Activated T-helper 2 cell treated with anti-CD3 and anti-CD28 coated beads, Interferon-gamma antibody, Interleukin-2, Interleukin-4, amounts not matched to agents 10 μg/mL and 5 μg/mL and 100 μg/mL, durations not matched to agents 14 hours and 24 hours and 36 hours (primary cell): ENCODE measurements around the gene GNG12. TPM values are rescaled to one million over a fixed set of nuclear protein-coding genes. Genes with fewer than 3 reads are reported as not detected.
"Not testable (repeated sequence)": the region's sequence is repeated elsewhere in the genome, so short reads cannot be mapped to it uniquely, and the experiment has no call there.

Experiments
- DNase-seq: peaks from one replicate; pipeline ENCODE4 v3.0.0; 2021; ENCODE audit warnings: low spot score
- H3K27ac Mint-ChIP-seq: one replicate; pipeline ENCODE4 v1.8.0; 2021; ENCODE audit warnings: mixed read lengths
- H3K27me3 Mint-ChIP-seq: one replicate; pipeline ENCODE4 v1.8.0; 2021; ENCODE audit warnings: low read depth, mixed read lengths
- H3K36me3 Mint-ChIP-seq: one replicate; pipeline ENCODE4 v1.8.0; 2021; ENCODE audit warnings: low read depth, mixed read lengths
- H3K4me1 Mint-ChIP-seq: one replicate; pipeline ENCODE4 v1.8.0; 2021; ENCODE audit warnings: low read depth, mixed read lengths
- H3K4me3 Mint-ChIP-seq: one replicate; pipeline ENCODE4 v1.8.0; 2021; ENCODE audit warnings: low read depth, mild to moderate bottlenecking, moderate library complexity, mixed read lengths
- H3K9me3 Mint-ChIP-seq: one replicate; pipeline ENCODE4 v1.8.0; 2021; ENCODE audit warnings: mixed read lengths
- intact Hi-C: fragments of 100-400 bp; cut with micrococcal nuclease; formaldehyde crosslinking; loops from one replicate; pipeline ENCODE4 v1.15.1; 2023
- total RNA-seq: library from RNA; stranded (reverse); gene quantifications from 2 replicates; pipeline ENCODE4 v1.2.3, GENCODE V29; 2022

GNG12 gene
- total RNA-seq, 1 donor from 2014 or later, result 0.16 TPM

DNA sequence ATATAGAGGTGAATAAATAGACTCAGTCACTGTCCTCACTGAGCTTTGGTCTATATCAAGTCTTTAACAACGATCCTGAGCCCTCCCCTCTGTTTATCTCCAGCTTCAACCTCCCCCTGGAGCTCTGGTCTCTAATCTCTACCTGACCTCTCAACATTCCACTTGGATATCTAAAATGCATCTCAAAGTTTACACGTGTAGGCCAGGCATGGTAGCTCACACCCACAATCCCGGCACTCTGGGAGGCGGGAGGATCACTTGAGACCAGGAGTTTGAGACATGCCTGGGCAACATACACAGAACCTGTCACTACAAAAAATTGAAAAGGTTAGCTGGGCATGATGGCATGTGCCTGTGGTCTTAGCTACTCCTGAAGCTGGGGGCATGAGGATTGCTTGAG is 94.9 kb downstream of the GNG12 start:
- Mint-ChIP-seq H3K9me3 (no peaks in the 10 kb centered on the region), H3K36me3 (no peaks in the 10 kb centered on the region), H3K4me3 (no peak overlapping the region), H3K4me1 (peaks cover 20% of the 10 kb centered on the region), H3K27ac (no peak overlapping the region), H3K27me3 (no peaks in the 10 kb centered on the region)
- DNase-seq, result no peak
- intact Hi-C loops, result no loop called here

- H3K4me1 Mint-ChIP-seq, result peaks cover 17% of the 10 kb centered on the region
- no peaks in the 10 kb centered on the region for H3K27me3 Mint-ChIP-seq
- intact Hi-C loops, result no loop called here
- no peak overlapping the region for H3K27ac Mint-ChIP-seq
- no peaks in the 10 kb centered on the region for H3K9me3 Mint-ChIP-seq
- no peak overlapping the region for H3K4me3 Mint-ChIP-seq
- H3K36me3 Mint-ChIP-seq, result no peaks in the 10 kb centered on the region
- no peak for DNase-seq
Measured at GRCh38 chr1:67737875-67738274, 95.4 kb downstream of the GNG12 start.

- H3K4me1 Mint-ChIP-seq, result peaks cover 17% of the 10 kb centered on the region
- H3K36me3 Mint-ChIP-seq, result no peaks in the 10 kb centered on the region
- H3K4me3 Mint-ChIP-seq, result no peak overlapping the region
- H3K27ac Mint-ChIP-seq, result no peak overlapping the region
- DNase-seq, result no peak
- no peaks in the 10 kb centered on the region for H3K27me3 Mint-ChIP-seq
- no peaks in the 10 kb centered on the region for H3K9me3 Mint-ChIP-seq
- intact Hi-C loops, result no loop called here
Measured at GRCh38 chr1:67736750-67737149, 96.5 kb downstream of the GNG12 start.

GRCh38 chr1:67735806-67736627 is 97.2 kb downstream of the GNG12 start:
- Mint-ChIP-seq H3K36me3 (no peaks in the 10 kb centered on the region), H3K27me3 (no peaks in the 10 kb centered on the region), H3K27ac (peak overlapping the region; percentile 68), H3K4me1 (peaks cover 17% of the 10 kb centered on the region), H3K4me3 (peak overlapping the region; percentile 55), H3K9me3 (no peaks in the 10 kb centered on the region)
- intact Hi-C loops, result no loop called here
- peak; percentile 24 for DNase-seq

GRCh38 chr1:67735206-67735605 is 98.1 kb downstream of the GNG12 start:
- no peaks in the 10 kb centered on the region for H3K9me3 Mint-ChIP-seq
- no peaks in the 10 kb centered on the region for H3K36me3 Mint-ChIP-seq
- H3K4me1 Mint-ChIP-seq, result peaks cover 18% of the 10 kb centered on the region
- DNase-seq, result no peak
- intact Hi-C loops, result no loop called here
- H3K4me3 Mint-ChIP-seq, result no peak overlapping the region
- no peak overlapping the region for H3K27ac Mint-ChIP-seq
- no peaks in the 10 kb centered on the region for H3K27me3 Mint-ChIP-seq

DNA sequence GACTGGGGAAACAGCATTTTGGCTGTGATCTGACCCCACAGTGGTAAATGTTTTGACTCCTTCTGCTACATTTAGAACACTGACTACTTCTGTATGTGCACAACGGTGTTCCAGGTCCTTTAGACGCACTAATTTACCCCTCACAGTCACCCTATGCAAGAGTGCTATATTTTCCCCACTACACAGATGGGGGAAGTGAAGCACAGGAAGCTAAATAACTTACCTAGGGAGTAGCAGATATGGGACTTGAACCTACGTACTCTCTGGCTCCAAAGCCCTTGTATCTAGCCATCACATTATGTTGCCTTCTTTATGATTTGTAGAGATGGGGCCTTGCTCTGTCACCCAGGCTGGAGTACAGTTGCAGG is 99.0 kb downstream of the GNG12 start:
- Mint-ChIP-seq H3K27ac (no peak overlapping the region), H3K4me1 (peaks cover 25% of the 10 kb centered on the region), H3K4me3 (no peak overlapping the region), H3K27me3 (no peaks in the 10 kb centered on the region), H3K36me3 (no peaks in the 10 kb centered on the region), H3K9me3 (no peaks in the 10 kb centered on the region)
- intact Hi-C loops, result no loop called here
- DNase-seq, result no peak

GRCh38 chr1:67733681-67734322 is 99.5 kb downstream of the GNG12 start:
- DNase-seq, result no peak
- H3K9me3 Mint-ChIP-seq, result no peaks in the 10 kb centered on the region
- peaks cover 2% of the 10 kb centered on the region for H3K27me3 Mint-ChIP-seq
- H3K27ac Mint-ChIP-seq, result no peak overlapping the region
- H3K36me3 Mint-ChIP-seq, result no peaks in the 10 kb centered on the region
- no peak overlapping the region for H3K4me3 Mint-ChIP-seq
- intact Hi-C loops, result no loop called here
- H3K4me1 Mint-ChIP-seq, result peaks cover 25% of the 10 kb centered on the region

DNA sequence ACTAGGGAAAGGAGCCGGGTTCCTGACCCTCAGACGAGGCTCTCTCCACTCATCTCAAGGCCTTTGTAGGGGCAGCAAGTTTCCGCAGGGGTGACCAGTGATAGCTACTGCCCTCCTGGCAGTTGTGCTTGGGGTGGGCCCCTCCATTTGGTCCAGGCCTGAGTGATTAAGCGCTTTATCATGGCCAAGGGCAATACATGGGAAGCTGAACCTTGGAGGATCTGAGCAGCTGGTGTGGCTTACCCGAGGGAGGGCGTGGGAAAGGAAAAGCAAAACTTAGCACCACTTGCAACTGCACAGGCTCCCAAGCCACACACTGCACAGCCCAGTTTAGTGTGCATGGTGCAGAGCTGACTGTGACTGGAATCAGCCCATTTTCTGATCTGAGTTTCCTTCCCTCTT is 100.5 kb downstream of the GNG12 start:
- Mint-ChIP-seq H3K27me3 (peaks cover 5% of the 10 kb centered on the region), H3K4me3 (no peak overlapping the region), H3K4me1 (peaks cover 26% of the 10 kb centered on the region), H3K9me3 (no peaks in the 10 kb centered on the region), H3K36me3 (no peaks in the 10 kb centered on the region), H3K27ac (no peak overlapping the region)
- intact Hi-C loops, result no loop called here
- no peak for DNase-seq

- no peak for DNase-seq
- H3K9me3 Mint-ChIP-seq, result no peaks in the 10 kb centered on the region
- peaks cover 5% of the 10 kb centered on the region for H3K27me3 Mint-ChIP-seq
- no peak overlapping the region for H3K4me3 Mint-ChIP-seq
- H3K36me3 Mint-ChIP-seq, result no peaks in the 10 kb centered on the region
- H3K4me1 Mint-ChIP-seq, result peaks cover 22% of the 10 kb centered on the region
- H3K27ac Mint-ChIP-seq, result no peak overlapping the region
- intact Hi-C loops, result no loop called here
Measured at GRCh38 chr1:67731322-67731721, 101.9 kb downstream of the GNG12 start.

DNA sequence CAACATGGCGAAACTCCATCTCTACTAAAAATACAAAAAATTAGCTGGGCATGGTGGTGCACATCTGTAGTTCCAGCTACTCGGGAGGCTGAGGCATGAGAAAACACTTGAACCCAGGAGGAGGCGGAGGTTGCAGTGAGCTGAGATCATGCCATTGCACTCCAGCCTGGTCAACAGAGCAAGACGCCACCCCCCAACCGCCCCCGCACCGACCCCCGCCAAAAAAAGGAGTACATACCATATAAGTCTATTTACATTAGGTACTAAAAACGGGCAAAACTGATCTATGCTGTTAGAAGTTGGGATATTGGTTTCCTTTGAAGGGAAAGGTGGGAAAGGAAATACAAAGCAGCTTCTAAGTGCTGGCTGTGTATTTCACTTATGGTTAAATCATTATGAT is 103.0 kb downstream of the GNG12 start:
- H3K4me1 Mint-ChIP-seq, result peaks cover 16% of the 10 kb centered on the region
- intact Hi-C loops, H3K27me3 Mint-ChIP-seq, H3K27ac Mint-ChIP-seq, H3K4me3 Mint-ChIP-seq, H3K9me3 Mint-ChIP-seq, H3K36me3 Mint-ChIP-seq, DNase-seq: not testable (repeated sequence)

GRCh38 chr1:67729872-67730271 is 103.4 kb downstream of the GNG12 start:
- no peak for DNase-seq
- no peak overlapping the region for H3K4me3 Mint-ChIP-seq
- no peaks in the 10 kb centered on the region for H3K36me3 Mint-ChIP-seq
- intact Hi-C loops, result loop anchor here (5.0 kb wide), 1 partner anchor 48 kb away; no protein-coding TSS in a partner anchor
- peaks cover 7% of the 10 kb centered on the region for H3K27me3 Mint-ChIP-seq
- H3K9me3 Mint-ChIP-seq, result no peaks in the 10 kb centered on the region
- no peak overlapping the region for H3K27ac Mint-ChIP-seq
- H3K4me1 Mint-ChIP-seq, result peaks cover 16% of the 10 kb centered on the region

GRCh38 chr1:67726224-67726623 is 107.0 kb downstream of the GNG12 start:
- Mint-ChIP-seq H3K4me3 (no peak overlapping the region), H3K27me3 (peaks cover 7% of the 10 kb centered on the region), H3K36me3 (no peaks in the 10 kb centered on the region), H3K9me3 (no peaks in the 10 kb centered on the region), H3K4me1 (peaks cover 12% of the 10 kb centered on the region), H3K27ac (no peak overlapping the region)
- intact Hi-C loops, result loop anchor here (5.0 kb wide), 1 partner anchor 44 kb away; no protein-coding TSS in a partner anchor
- DNase-seq, result no peak

GRCh38 chr1:67724928-67725560 is 108.2 kb downstream of the GNG12 start:
- H3K4me1 Mint-ChIP-seq, result peaks cover 9% of the 10 kb centered on the region
- no peaks in the 10 kb centered on the region for H3K36me3 Mint-ChIP-seq
- H3K4me3 Mint-ChIP-seq, result no peak overlapping the region
- DNase-seq, result no peak
- no peaks in the 10 kb centered on the region for H3K9me3 Mint-ChIP-seq
- H3K27ac Mint-ChIP-seq, result no peak overlapping the region
- intact Hi-C loops, result loop anchor here (5.0 kb wide), 1 partner anchor 43 kb away; no protein-coding TSS in a partner anchor
- peaks cover 7% of the 10 kb centered on the region for H3K27me3 Mint-ChIP-seq
